Measurements from ENCODE around the gene C11orf21.

DNA sequence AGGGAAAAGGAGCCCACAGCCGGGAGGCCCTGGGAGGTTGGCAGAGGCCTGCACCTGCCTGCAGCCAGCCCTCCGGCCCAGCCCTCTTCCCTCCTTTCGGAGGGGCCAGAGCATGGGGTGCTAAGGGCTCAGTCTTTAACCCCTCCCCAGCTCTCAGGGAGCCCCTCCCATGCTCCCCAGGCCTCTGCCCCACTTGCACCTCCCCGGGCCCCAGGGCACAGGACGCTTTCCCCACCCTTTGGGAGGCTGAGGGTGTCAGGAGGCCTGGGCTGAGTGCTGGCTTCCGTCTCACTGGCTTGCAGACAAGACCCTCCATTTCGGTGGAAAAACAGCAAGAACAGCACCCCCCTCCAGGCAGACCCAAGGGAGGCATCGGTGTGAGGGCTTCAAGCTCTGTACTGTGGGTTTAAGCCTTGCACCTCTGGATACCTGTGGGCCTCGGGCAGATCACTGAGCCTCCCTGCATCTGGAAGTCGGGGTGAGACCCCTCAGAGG, 38.6 kb downstream of the C11orf21 start:
- no peak for TF ChIP-seq YY1 (IDR thresholded peaks at IDR 0.05; ENCODE audit: insufficient read depth, insufficient read length)
- TF ChIP-seq SUZ12 (IDR thresholded peaks at IDR 0.05; ENCODE audit: extremely low read depth, insufficient read depth, insufficient read length) = no peak

Data from NT2/D1 (cell line).